Posterior cingulate gyrus (tissue), 11 donors: ENCODE measurements around the gene TRAF3IP1.
A peak's percentile ranks its signal among the peaks of the same experiment; 100 is the strongest.

Experiments used
- DNase-seq, 10 donors: peaks; one replicate each; pipeline versions ENCODE4 v3.0.0 to v3.0.0-alpha.2; 2020 to 2021; ENCODE audit warnings: mixed read lengths in 3 of 10
- intact Hi-C: fragments of 100-400 bp; cut with DNase I; formaldehyde crosslinking; loops from one replicate; pipeline ENCODE4 v1.15.1; 2023

The TRAF3IP1 gene

GRCh38 chr2:238420878-238421694 lies 100.8 kb downstream of the TRAF3IP1 start:
- intact Hi-C loops, result no loop called here

DNA sequence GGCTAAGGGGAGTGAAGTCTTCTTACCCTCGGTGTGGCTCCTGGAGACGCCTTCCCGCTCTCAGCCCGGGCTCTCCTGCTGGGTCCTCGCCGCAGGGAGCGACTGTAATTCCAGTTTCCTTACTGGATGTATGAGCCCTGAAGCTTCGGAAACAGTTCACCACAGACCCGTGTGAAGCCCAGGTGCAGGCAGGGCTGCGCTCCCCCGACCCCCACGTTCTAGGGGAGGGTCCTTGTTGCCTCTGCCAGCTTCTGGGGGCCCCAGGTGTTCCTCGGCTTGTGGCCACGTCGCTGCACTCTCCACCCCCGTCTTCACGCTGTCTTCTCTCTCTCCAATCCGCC lies 101.3 kb downstream of the TRAF3IP1 start:
- DNase-seq, result no peak
- intact Hi-C loops, result no loop called here

More at GRCh38 chr2:238420878-238421694, 100.8 kb downstream of the TRAF3IP1 start:
- no peak for DNase-seq

- DNase-seq, result no peak
- intact Hi-C loops, result no loop called here
Observed at GRCh38 chr2:238422285-238422684, 102.0 kb downstream of the TRAF3IP1 start.

GRCh38 chr2:238422940-238423339 lies 102.6 kb downstream of the TRAF3IP1 start:
- DNase-seq, result no peak
- intact Hi-C loops, result no loop called here

GRCh38 chr2:238423561-238424312 lies 103.4 kb downstream of the TRAF3IP1 start:
- intact Hi-C loops, result no loop called here
- DNase-seq, result no peak

GRCh38 chr2:238424313-238424700 lies 104.0 kb downstream of the TRAF3IP1 start:
- DNase-seq, result no peak
- intact Hi-C loops, result no loop called here

GRCh38 chr2:238425505-238425978 lies 105.2 kb downstream of the TRAF3IP1 start:
- no peak for DNase-seq
- intact Hi-C loops, result no loop called here

DNA sequence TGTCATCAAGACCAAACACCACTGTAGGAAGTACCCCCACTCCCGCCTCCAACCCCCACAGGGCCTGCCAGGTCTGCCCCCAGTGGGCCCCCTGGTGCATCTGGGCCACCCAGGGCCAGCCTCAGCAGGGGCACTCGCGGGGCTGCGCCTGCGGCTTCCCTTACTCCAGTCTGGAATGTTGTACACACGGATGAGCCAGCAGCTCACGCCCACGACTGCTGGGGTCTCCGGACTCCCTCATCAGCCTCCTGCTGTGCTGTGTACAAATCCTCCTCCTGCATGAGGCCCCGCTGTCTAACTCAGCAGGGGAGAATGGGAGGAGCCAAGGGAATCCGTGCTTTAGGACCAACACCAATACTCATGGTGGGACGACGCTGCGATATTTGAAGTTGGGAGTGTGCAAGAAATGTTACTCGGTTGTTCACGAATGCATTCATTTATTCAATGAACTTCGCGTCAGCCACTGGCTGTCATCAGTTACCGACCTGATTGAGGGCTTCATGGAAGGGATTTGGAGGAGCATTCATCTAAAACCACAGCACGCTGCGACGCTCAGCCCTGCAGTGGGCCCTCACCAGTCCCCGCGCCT lies 105.8 kb downstream of the TRAF3IP1 start:
- intact Hi-C loops, result no loop called here
- DNase-seq, result peak in 1 of 10 donors; percentile 18

DNA sequence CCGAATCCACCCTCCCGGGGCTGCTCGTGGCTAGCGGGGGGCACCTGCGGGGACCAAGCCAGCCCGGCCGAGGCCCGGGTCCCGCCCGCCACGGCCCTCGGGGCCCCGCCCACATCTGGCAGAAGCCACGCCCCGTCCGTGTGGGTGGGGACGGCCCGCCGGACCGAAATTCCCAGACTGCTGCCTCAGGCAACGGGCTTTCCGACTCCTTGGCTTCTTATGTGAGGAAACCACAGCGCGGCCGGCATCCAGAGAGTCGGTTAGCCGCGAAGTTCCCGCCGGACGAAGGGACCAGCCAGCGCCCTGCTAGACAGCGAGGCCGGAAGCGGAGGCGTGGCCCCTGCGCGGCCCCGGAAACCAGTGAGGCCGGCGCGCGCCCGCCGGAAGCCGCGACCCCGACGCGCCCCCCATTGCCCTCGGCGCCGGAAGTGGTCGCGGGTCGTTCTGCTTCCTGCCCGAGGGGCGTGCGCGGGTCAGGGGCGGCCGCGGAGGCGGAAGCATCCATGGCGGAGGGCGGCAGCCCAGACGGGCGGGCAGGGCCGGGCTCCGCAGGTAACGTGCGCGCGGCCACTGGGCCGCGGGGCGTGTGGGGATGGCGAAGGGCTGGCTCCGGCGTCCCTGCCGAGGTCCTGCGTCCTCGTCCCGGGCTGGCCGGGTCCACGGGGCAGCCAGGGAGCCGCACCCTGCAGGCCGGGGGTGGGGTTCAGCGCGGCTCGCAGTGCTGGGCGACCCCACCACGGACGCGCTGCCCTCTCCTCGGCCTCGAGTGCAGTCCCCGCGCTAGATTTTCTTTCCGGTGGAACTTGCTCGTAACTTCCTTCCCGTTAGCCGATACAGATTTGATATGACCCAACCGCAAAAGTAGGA lies 106.5 kb downstream of the TRAF3IP1 start, which contains the start of gene ASB1:
TSS of gene ASB1 (plus strand) at position 360 of the 867 bp plus-strand sequence. CDS start at position 504, 144 bp downstream.
- intact Hi-C loops, result no loop called here
- peak; percentile 52 to 96 (median 70) for DNase-seq

GRCh38 chr2:238427435-238428162 lies 107.3 kb downstream of the TRAF3IP1 start:
- DNase-seq, result no peak
- intact Hi-C loops, result no loop called here

DNA sequence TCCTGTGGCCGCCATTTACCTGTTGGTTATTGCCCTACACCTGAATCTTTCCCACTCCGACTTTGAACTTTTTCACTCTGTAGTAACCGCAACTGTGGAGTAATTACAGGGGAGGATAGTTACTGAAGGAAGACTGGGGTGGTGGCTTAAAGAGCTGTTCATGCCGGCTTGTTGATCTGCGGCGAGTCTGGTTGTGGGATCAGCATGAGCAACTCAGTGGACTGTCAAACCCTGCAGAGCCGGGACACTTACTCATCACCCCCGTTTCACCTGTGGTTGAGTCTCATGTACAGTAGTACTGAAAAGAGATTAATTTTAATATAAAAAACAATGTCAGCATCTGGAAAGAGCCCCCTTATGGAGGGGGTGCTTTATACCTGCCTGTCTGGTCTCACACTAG lies 108.5 kb downstream of the TRAF3IP1 start:
- intact Hi-C loops, result no loop called here
- DNase-seq, result no peak

DNA sequence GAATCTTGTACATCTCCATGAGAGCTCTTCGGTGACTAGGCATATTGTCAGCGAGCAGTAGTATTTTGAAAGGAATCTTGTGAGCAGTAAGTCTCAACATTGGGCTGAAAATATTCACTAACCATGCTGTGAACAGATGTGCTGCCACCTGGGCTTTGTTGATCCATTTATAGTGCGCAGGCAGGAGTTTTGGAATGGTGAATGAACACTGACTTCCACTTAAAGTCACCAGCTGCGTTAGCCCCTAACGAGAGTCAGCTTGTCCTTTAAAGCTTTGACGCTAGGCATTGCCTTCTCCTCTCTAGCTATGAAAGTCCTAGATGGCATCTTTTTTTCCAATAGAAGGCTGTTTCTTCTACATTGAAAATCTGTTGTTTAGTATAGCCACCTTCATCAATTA lies 110.5 kb downstream of the TRAF3IP1 start:
- no peak for DNase-seq
- intact Hi-C loops, result no loop called here

- intact Hi-C loops, result no loop called here
- no peak for DNase-seq
Observed at GRCh38 chr2:238431456-238431855, 111.1 kb downstream of the TRAF3IP1 start.

GRCh38 chr2:238433300-238433915 lies 113.1 kb downstream of the TRAF3IP1 start:
- intact Hi-C loops, result no loop called here
- peak in 1 of 10 donors; percentile 35 for DNase-seq

- intact Hi-C loops, result no loop called here
- peak in 1 of 10 donors; percentile 46 for DNase-seq
Observed at GRCh38 chr2:238433941-238434845, 113.9 kb downstream of the TRAF3IP1 start.

- intact Hi-C loops, result no loop called here
Observed at GRCh38 chr2:238434846-238435751, 114.8 kb downstream of the TRAF3IP1 start.

DNA sequence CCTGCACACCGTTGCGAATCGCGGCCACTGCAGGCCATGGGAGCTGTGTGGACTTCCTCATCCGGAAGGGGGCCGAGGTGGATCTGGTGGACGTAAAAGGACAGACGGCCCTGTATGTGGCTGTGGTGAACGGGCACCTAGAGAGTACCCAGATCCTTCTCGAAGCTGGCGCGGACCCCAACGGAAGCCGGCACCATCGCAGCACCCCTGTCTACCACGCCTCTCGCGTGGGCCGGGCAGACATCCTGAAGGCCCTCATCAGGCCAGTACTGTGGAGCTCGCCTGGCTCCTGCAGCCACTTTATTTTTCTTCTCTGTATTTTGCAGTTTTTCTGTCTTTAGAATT lies 115.4 kb downstream of the TRAF3IP1 start:
- intact Hi-C loops, result no loop called here
- peak in 2 of 10 donors; percentile 24 to 60 for DNase-seq

More at GRCh38 chr2:238434846-238435751, 114.8 kb downstream of the TRAF3IP1 start:
- DNase-seq, result peak in 1 of 10 donors; percentile 20
